ENCODE results near the gene NDUFB7.
"Not testable (repeated sequence)": the region's sequence is repeated elsewhere in the genome, so short reads cannot be mapped to it uniquely, and the experiment has no call there.

- not testable (repeated sequence) for TF ChIP-seq POLR2AphosphoS5, CTCF (IDR thresholded peaks at IDR 0.05)
Observed at GRCh38 chr19:14564652-14565297, 7.1 kb downstream of the NDUFB7 start.
